Measurements from ENCODE around the gene TMC7. TPM values are rescaled to one million over a fixed set of nuclear protein-coding genes. Genes with fewer than 3 reads are reported as not detected.

TMC7 gene
- total RNA-seq, 1 donor from 2014 or later: 0.67 TPM

- DNase-seq: no peak
- intact Hi-C loops (cut with DNase I): no loop called here
- no peak for ATAC-seq (ENCODE audit: poor library complexity)
These were observed 111.0 kb downstream of the TMC7 start for GRCh38 chr16:19094542-19095365.

- ATAC-seq (ENCODE audit: poor library complexity): no peak
- intact Hi-C loops (cut with DNase I): no loop called here
- DNase-seq: no peak
These were observed 111.9 kb downstream of the TMC7 start for GRCh38 chr16:19095654-19096053.

GRCh38 chr16:19098173-19098572 is 114.4 kb downstream of the TMC7 start:
- intact Hi-C loops (cut with DNase I): no loop called here
- ATAC-seq (ENCODE audit: poor library complexity): no peak
- DNase-seq: no peak

- no peak for ATAC-seq (ENCODE audit: poor library complexity)
- intact Hi-C loops (cut with DNase I): no loop called here
- no peak for DNase-seq
These were observed 118.6 kb downstream of the TMC7 start for GRCh38 chr16:19102187-19102872.

GRCh38 chr16:19104607-19105006 is 120.9 kb downstream of the TMC7 start:
- no peak for DNase-seq
- intact Hi-C loops (cut with DNase I): no loop called here
- no peak for ATAC-seq (ENCODE audit: poor library complexity)

GRCh38 chr16:19105131-19105530 is 121.4 kb downstream of the TMC7 start:
- ATAC-seq (ENCODE audit: poor library complexity): no peak
- intact Hi-C loops (cut with DNase I): no loop called here
- no peak for DNase-seq

GRCh38 chr16:19105891-19106624 is 122.3 kb downstream of the TMC7 start:
- intact Hi-C loops (cut with DNase I): no loop called here
- ATAC-seq (ENCODE audit: poor library complexity): no peak
- no peak for DNase-seq

GRCh38 chr16:19106625-19107020 is 122.9 kb downstream of the TMC7 start:
- intact Hi-C loops (cut with DNase I): no loop called here
- ATAC-seq (ENCODE audit: poor library complexity) (no peak), DNase-seq (no peak)

- intact Hi-C loops (cut with DNase I): no loop called here
- ATAC-seq (ENCODE audit: poor library complexity) (no peak), DNase-seq (no peak)
These were observed 124.9 kb downstream of the TMC7 start for GRCh38 chr16:19108409-19109287.

- no peak for ATAC-seq (ENCODE audit: poor library complexity)
These were observed 125.5 kb downstream of the TMC7 start for GRCh38 chr16:19109288-19109664.

GRCh38 chr16:19110537-19111360 is 127.0 kb downstream of the TMC7 start:
- DNase-seq (no peak), ATAC-seq (ENCODE audit: poor library complexity) (no peak)
- intact Hi-C loops (cut with DNase I): no loop called here

More at GRCh38 chr16:19109288-19109664, 125.5 kb downstream of the TMC7 start:
- no peak for DNase-seq
- intact Hi-C loops (cut with DNase I): no loop called here

- DNase-seq (no peak), ATAC-seq (ENCODE audit: poor library complexity) (no peak)
- intact Hi-C loops (cut with DNase I): no loop called here
These were observed 128.3 kb downstream of the TMC7 start for GRCh38 chr16:19112099-19112407.

Other genes with a start within 250 kb of the TMC7 start
- gene RPS15A, start 193.6 kb upstream of the TMC7 start, total RNA-seq: 632 TPM
- gene ARL6IP1, start 182.4 kb upstream of the TMC7 start, total RNA-seq: 21.0 TPM
- 39.3 TPM for gene SMG1, start 57.5 kb upstream of the TMC7 start, total RNA-seq
- gene COQ7, start 83.7 kb downstream of the TMC7 start, total RNA-seq: 39.4 TPM
- gene ITPRIPL2, start 130.0 kb downstream of the TMC7 start, total RNA-seq: 15.7 TPM
- gene SYT17, start 184.3 kb downstream of the TMC7 start, total RNA-seq: 0.54 TPM